Smooth muscle cell of bladder (primary cell): Measurements from ENCODE around the gene GALM. TPM values are rescaled to one million over a fixed set of nuclear protein-coding genes. Genes with fewer than 3 reads are reported as not detected.

Experiments
- total RNA-seq: library from RNA; depleted of rRNA; stranded (reverse); fragments of >200 nt; gene quantifications from 2 replicates; pipeline ENCODE4 v1.2.3, GENCODE V29; 2014

GALM gene
- total RNA-seq, result 18.0 and 20.2 TPM in 2 replicates

GRCh38 chr2:38665854-38666555 is at the start of gene GALM:
Gene GALM (plus strand): TSS chr2:38666114. CDS start chr2:38666162, 48 bp downstream.

DNA sequence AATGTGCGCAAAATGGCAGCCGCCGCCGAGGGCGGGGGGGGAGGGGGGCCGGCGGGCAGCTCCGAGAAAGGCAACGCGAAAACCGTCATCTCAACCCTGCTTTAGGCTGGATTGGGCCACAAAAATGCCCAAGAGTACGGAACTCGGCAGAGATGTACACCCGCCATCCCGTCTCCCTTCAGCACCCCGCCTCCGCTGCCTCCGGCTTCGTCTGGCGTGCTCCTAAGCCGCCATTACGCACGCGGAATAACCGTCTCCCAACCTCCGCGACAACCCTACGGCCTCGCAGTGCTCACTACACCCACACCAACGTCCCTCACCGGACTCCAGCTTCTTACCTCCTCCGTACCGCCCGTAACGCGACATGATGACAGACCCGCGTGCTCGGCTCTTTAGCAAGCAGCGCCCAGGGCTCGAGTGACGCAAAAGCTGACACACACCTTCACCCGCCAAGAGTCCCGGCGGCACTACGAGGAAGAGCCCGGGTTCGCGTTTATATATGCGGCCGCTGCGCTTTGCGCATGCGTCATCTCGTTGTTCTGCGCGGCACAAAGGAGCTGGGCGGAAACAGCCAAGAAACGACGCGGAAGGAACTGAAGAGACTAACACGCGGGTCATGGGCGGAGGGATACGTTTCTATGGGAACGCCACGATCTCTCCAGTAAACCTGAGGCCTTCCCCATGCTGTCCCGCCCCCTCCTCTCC is 85.1 kb downstream of the GALM start, which contains the start of gene SRSF7:
TSS of gene SRSF7 (minus strand) at position 471 of the 705 bp plus-strand sequence. CDS start at position 366, 105 bp downstream.

Other genes with a start within 250 kb of the GALM start
- 35.2 and 35.7 TPM in 2 replicates for gene HNRNPLL, start 63.2 kb upstream of the GALM start, total RNA-seq
- gene SRSF7, start 85.2 kb downstream of the GALM start, total RNA-seq, result 102 and 121 TPM in 2 replicates
- 8.4 and 14.4 TPM in 2 replicates for gene GEMIN6, start 112.1 kb downstream of the GALM start, total RNA-seq
- gene DHX57, start 209.8 kb downstream of the GALM start, total RNA-seq, result 20.3 and 21.6 TPM in 2 replicates
- gene MORN2, start 209.9 kb downstream of the GALM start, total RNA-seq, result 19.1 and 20.7 TPM in 2 replicates
- 0.57 and 0.74 TPM in 2 replicates for gene ARHGEF33, start 223.8 kb downstream of the GALM start, total RNA-seq